Caco-2 (cell line): ENCODE data around the gene EPB41. TPM values are rescaled to one million over a fixed set of nuclear protein-coding genes. Genes with fewer than 3 reads are reported as not detected.
"Not testable (repeated sequence)": the region's sequence is repeated elsewhere in the genome, so short reads cannot be mapped to it uniquely, and the experiment has no call there.

ENCODE experiments used
- BruUV-seq: library from RNA; stranded (reverse); fragments of 400-500 nt; replicated peaks from 2 replicates; lab custom pipeline; 2021; lab: Mats Ljungman, UMichigan
- CTCF ChIA-PET: fragments of 300-600 bp; sonication (Branson Sonifier 250); formaldehyde crosslinking; loops from one replicate; lab custom pipeline; 2022; ENCODE audit warnings: antibody characterized with exemption; lab: Charles Lee
- POLR2A ChIA-PET: fragments of 300-600 bp; sonication (Branson Sonifier 250); formaldehyde crosslinking; loops from one replicate; lab custom pipeline; 2022; ENCODE audit warnings: antibody characterized with exemption; lab: Charles Lee
- DNase-seq, 2 experiments: peaks; one replicate each; pipeline versions ENCODE4 v3.0.0 to v3.0.0-alpha.2; 2020 to 2022
- H3K27me3 ChIP-seq: replicated peaks from 2 replicates; pipeline ENCODE4 v1.6.0; 2011; ENCODE audit warnings: low read length; ENCODE audit not compliant: control insufficient read depth, insufficient read depth
- H3K36me3 ChIP-seq: 2 replicates; pipeline ENCODE4 v1.5.1; 2011; ENCODE audit warnings: low read length; ENCODE audit not compliant: control insufficient read depth, insufficient read depth
- H3K4me1 ChIP-seq: fragments of 250-450 bp; sonication (Bioruptor Pico); 2 replicates; pipeline ENCODE4 v1.5.1; 2020; ENCODE audit warnings: mild to moderate bottlenecking
- H3K4me3 ChIP-seq: 2 replicates; pipeline ENCODE4 v1.5.1; 2011; ENCODE audit warnings: low read depth, mild to moderate bottlenecking, control low read depth, low read length
- H3K9me3 ChIP-seq: fragments of 250-450 bp; sonication (Bioruptor Pico); 2 replicates; pipeline ENCODE4 v1.5.1; 2020; ENCODE audit warnings: mild to moderate bottlenecking, moderate library complexity
- H3K27ac Mint-ChIP-seq: one replicate; pipeline ENCODE4 v1.8.0; 2022; ENCODE audit warnings: mixed read lengths; ENCODE audit not compliant: unreplicated experiment
- H3K27me3 Mint-ChIP-seq: one replicate; pipeline ENCODE4 v1.8.0; 2022; ENCODE audit warnings: mixed read lengths; ENCODE audit not compliant: insufficient read depth, unreplicated experiment
- H3K36me3 Mint-ChIP-seq: one replicate; pipeline ENCODE4 v1.8.0; 2022; ENCODE audit warnings: mild to moderate bottlenecking, mixed read lengths; ENCODE audit not compliant: insufficient read depth, unreplicated experiment
- H3K4me1 Mint-ChIP-seq: one replicate; pipeline ENCODE4 v1.8.0; 2022; ENCODE audit warnings: low read depth, mixed read lengths; ENCODE audit not compliant: unreplicated experiment
- H3K4me3 Mint-ChIP-seq: one replicate; pipeline ENCODE4 v1.8.0; 2022; ENCODE audit warnings: mild to moderate bottlenecking, moderate library complexity, mixed read lengths; ENCODE audit not compliant: unreplicated experiment
- H3K9me3 Mint-ChIP-seq: one replicate; pipeline ENCODE4 v1.8.0; 2022; ENCODE audit warnings: mixed read lengths; ENCODE audit not compliant: unreplicated experiment
- CTCF ChIP-seq, 2 experiments: fragments of 200-600 bp in 1 of 2; IDR thresholded peaks; 1 replicate in 1 of 2; 2 replicates in 1 of 2; pipeline versions ENCODE4 v1.5.1 to v1.8.0; 2011 to 2022; ENCODE audit warnings: antibody characterized with exemption in 1 of 2, control low read depth in 1 of 2, inconsistent platforms in 1 of 2, low read depth in 1 of 2, low read length in 1 of 2, mild to moderate bottlenecking in 1 of 2, moderate library complexity in 1 of 2; ENCODE audit not compliant: insufficient read depth in 1 of 2, severe bottlenecking in 1 of 2, unreplicated experiment in 1 of 2
- intact Hi-C: fragments of 100-400 bp; cut with micrococcal nuclease; formaldehyde crosslinking; loops from one replicate; pipeline ENCODE4 v1.10.0; 2022; ENCODE audit not compliant: unreplicated experiment
- total RNA-seq: library from RNA; stranded (reverse); gene quantifications from 2 replicates; pipeline ENCODE4 v1.2.3, GENCODE V29; 2022

EPB41 gene
- total RNA-seq, 1 experiment from 2014 or later: 29.5 TPM

- Mint-ChIP-seq H3K36me3 (peaks cover 7% of the 10 kb centered on the region), H3K4me1 (no peaks in the 10 kb centered on the region), H3K9me3 (no peaks in the 10 kb centered on the region), H3K4me3 (peak overlapping the region; percentile 75), H3K27ac (peak overlapping the region; percentile 65), H3K27me3 (no peaks in the 10 kb centered on the region)
- intact Hi-C loops: no loop called here
- POLR2A ChIA-PET: no interaction called here
- CTCF ChIA-PET: no interaction called here
- DNase-seq: no peak
- no peak for TF ChIP-seq CTCF (IDR thresholded peaks at IDR 0.05; ENCODE audit: insufficient read depth in 1 of 2, low read depth in 1 of 2, low read length in 1 of 2, severe bottlenecking in 1 of 2, unreplicated experiment in 1 of 2)
- Histone ChIP-seq H3K36me3 (no peaks in the 10 kb centered on the region), H3K4me1 (no peaks in the 10 kb centered on the region), H3K4me3 (no peak overlapping the region), H3K9me3 (no peaks in the 10 kb centered on the region), H3K27me3 (no peaks in the 10 kb centered on the region)
- no TSS peak for BruUV-seq
Observed at GRCh38 chr1:29126198-29126597, 211.8 kb downstream of the EPB41 start.

GRCh38 chr1:29128739-29129138, 214.4 kb downstream of the EPB41 start:
- ChIA-PET CTCF (no interaction called here), POLR2A (no interaction called here)
- no peaks in the 10 kb centered on the region for H3K27me3 Mint-ChIP-seq
- no peak overlapping the region for H3K4me3 Mint-ChIP-seq
- intact Hi-C loops: no loop called here
- no TSS peak for BruUV-seq
- no peak for TF ChIP-seq CTCF (IDR thresholded peaks at IDR 0.05; ENCODE audit: insufficient read depth in 1 of 2, low read depth in 1 of 2, low read length in 1 of 2, severe bottlenecking in 1 of 2, unreplicated experiment in 1 of 2)
- no peak for DNase-seq
- H3K4me3 ChIP-seq: no peak overlapping the region
- H3K9me3 ChIP-seq: no peaks in the 10 kb centered on the region
- no peaks in the 10 kb centered on the region for H3K36me3 ChIP-seq
- no peaks in the 10 kb centered on the region for H3K4me1 ChIP-seq
- no peaks in the 10 kb centered on the region for H3K27me3 ChIP-seq
- no peaks in the 10 kb centered on the region for H3K4me1 Mint-ChIP-seq
- H3K9me3 Mint-ChIP-seq: no peaks in the 10 kb centered on the region
- H3K27ac Mint-ChIP-seq: no peak overlapping the region
- peaks cover 7% of the 10 kb centered on the region for H3K36me3 Mint-ChIP-seq

- Mint-ChIP-seq H3K4me1 (no peaks in the 10 kb centered on the region), H3K36me3 (peaks cover 7% of the 10 kb centered on the region), H3K9me3 (no peaks in the 10 kb centered on the region), H3K27ac (no peak overlapping the region), H3K27me3 (no peaks in the 10 kb centered on the region), H3K4me3 (no peak overlapping the region)
- Histone ChIP-seq H3K4me1 (no peaks in the 10 kb centered on the region), H3K4me3 (no peak overlapping the region), H3K9me3 (no peaks in the 10 kb centered on the region), H3K36me3 (no peaks in the 10 kb centered on the region), H3K27me3 (no peaks in the 10 kb centered on the region)
- ChIA-PET CTCF (no interaction called here), POLR2A (no interaction called here)
- no peak for TF ChIP-seq CTCF (IDR thresholded peaks at IDR 0.05; ENCODE audit: insufficient read depth in 1 of 2, low read depth in 1 of 2, low read length in 1 of 2, severe bottlenecking in 1 of 2, unreplicated experiment in 1 of 2)
- BruUV-seq: no TSS peak
- DNase-seq: no peak
- intact Hi-C loops: no loop called here
Observed at GRCh38 chr1:29129916-29130315, 215.5 kb downstream of the EPB41 start.

GRCh38 chr1:29131056-29131455, 216.7 kb downstream of the EPB41 start:
- H3K36me3 Mint-ChIP-seq, H3K4me1 Mint-ChIP-seq, H3K4me3 Mint-ChIP-seq, H3K27me3 Mint-ChIP-seq, intact Hi-C loops, H3K9me3 Mint-ChIP-seq, H3K4me3 ChIP-seq, CTCF ChIA-PET, H3K27ac Mint-ChIP-seq, H3K36me3 ChIP-seq, BruUV-seq, DNase-seq, H3K4me1 ChIP-seq, H3K9me3 ChIP-seq, H3K27me3 ChIP-seq: not testable (repeated sequence)
- POLR2A ChIA-PET: interaction anchor here (0.6 kb wide), 1 partner anchor 229 kb away, joined by 5 read pairs; no protein-coding TSS in a partner anchor
